IPS-15b (cell line): ENCODE results near the gene S100PBP.
"Not testable (repeated sequence)": the region's sequence is repeated elsewhere in the genome, so short reads cannot be mapped to it uniquely, and the experiment has no call there.

Experiments used
- H3K27me3 ChIP-seq: one replicate; pipeline ENCODE4 v1.6.1; 2013; ENCODE audit warnings: low read length; ENCODE audit not compliant: control insufficient read depth, insufficient read depth
- H3K36me3 ChIP-seq: one replicate; pipeline ENCODE4 v1.6.1; 2013; ENCODE audit warnings: low read length; ENCODE audit not compliant: control insufficient read depth, insufficient read depth
- H3K4me1 ChIP-seq: one replicate; pipeline ENCODE4 v1.6.1; 2013; ENCODE audit warnings: mild to moderate bottlenecking, low read length; ENCODE audit not compliant: control insufficient read depth, insufficient read depth
- H3K4me3 ChIP-seq: one replicate; pipeline ENCODE4 v1.5.1; 2013; ENCODE audit warnings: low read depth, low read length
- H3K9ac ChIP-seq: one replicate; pipeline ENCODE4 v1.6.1; 2013; ENCODE audit warnings: low read depth, mild to moderate bottlenecking, low read length
- H3K9me3 ChIP-seq: one replicate; pipeline ENCODE4 v1.6.1; 2013; ENCODE audit warnings: mild to moderate bottlenecking, low read length; ENCODE audit not compliant: control insufficient read depth, insufficient read depth

Gene S100PBP

GRCh38 chr1:32795763-32796162, 21.7 kb upstream of the S100PBP start:
- not testable (repeated sequence) for H3K4me1 ChIP-seq, H3K9ac ChIP-seq, H3K27me3 ChIP-seq, H3K4me3 ChIP-seq, H3K9me3 ChIP-seq
- H3K36me3 ChIP-seq: peaks cover 37% of the 10 kb centered on the region

- no peaks in the 10 kb centered on the region for H3K4me1 ChIP-seq
- H3K4me3 ChIP-seq: no peak overlapping the region
- no peaks in the 10 kb centered on the region for H3K9me3 ChIP-seq
- peaks cover 32% of the 10 kb centered on the region for H3K36me3 ChIP-seq
- no peaks in the 10 kb centered on the region for H3K27me3 ChIP-seq
- no peak overlapping the region for H3K9ac ChIP-seq
Observed at GRCh38 chr1:32797456-32797855, 20.0 kb upstream of the S100PBP start.

GRCh38 chr1:32798191-32798590, 19.3 kb upstream of the S100PBP start:
- no peak overlapping the region for H3K9ac ChIP-seq
- no peak overlapping the region for H3K4me3 ChIP-seq
- peaks cover 34% of the 10 kb centered on the region for H3K36me3 ChIP-seq
- H3K9me3 ChIP-seq: no peaks in the 10 kb centered on the region
- no peaks in the 10 kb centered on the region for H3K27me3 ChIP-seq
- no peaks in the 10 kb centered on the region for H3K4me1 ChIP-seq

- Histone ChIP-seq H3K9me3 (no peaks in the 10 kb centered on the region), H3K9ac (no peak overlapping the region), H3K4me1 (no peaks in the 10 kb centered on the region), H3K4me3 (no peak overlapping the region), H3K27me3 (no peaks in the 10 kb centered on the region), H3K36me3 (peaks cover 34% of the 10 kb centered on the region)
Observed at GRCh38 chr1:32798679-32799416, 18.6 kb upstream of the S100PBP start.

- H3K27me3 ChIP-seq: no peaks in the 10 kb centered on the region
- H3K36me3 ChIP-seq: peaks cover 37% of the 10 kb centered on the region
- no peak overlapping the region for H3K4me3 ChIP-seq
- H3K9me3 ChIP-seq: no peaks in the 10 kb centered on the region
- H3K4me1 ChIP-seq: no peaks in the 10 kb centered on the region
- no peak overlapping the region for H3K9ac ChIP-seq
Observed at GRCh38 chr1:32801096-32801715, 16.2 kb upstream of the S100PBP start.

- H3K4me3 ChIP-seq, H3K27me3 ChIP-seq, H3K9me3 ChIP-seq, H3K4me1 ChIP-seq, H3K9ac ChIP-seq: not testable (repeated sequence)
- H3K36me3 ChIP-seq: peaks cover 37% of the 10 kb centered on the region
Observed at GRCh38 chr1:32804460-32804859, 13.0 kb upstream of the S100PBP start.

- Histone ChIP-seq H3K27me3 (no peaks in the 10 kb centered on the region), H3K9me3 (no peaks in the 10 kb centered on the region), H3K36me3 (peaks cover 43% of the 10 kb centered on the region), H3K4me1 (no peaks in the 10 kb centered on the region), H3K9ac (no peak overlapping the region), H3K4me3 (no peak overlapping the region)
Observed at GRCh38 chr1:32806290-32806689, 11.2 kb upstream of the S100PBP start.

GRCh38 chr1:32806910-32807523, 10.4 kb upstream of the S100PBP start:
- H3K36me3 ChIP-seq: peaks cover 43% of the 10 kb centered on the region
- H3K27me3 ChIP-seq: no peaks in the 10 kb centered on the region
- H3K9me3 ChIP-seq: no peaks in the 10 kb centered on the region
- H3K4me1 ChIP-seq: peaks cover 3% of the 10 kb centered on the region
- no peak overlapping the region for H3K9ac ChIP-seq
- no peak overlapping the region for H3K4me3 ChIP-seq

GRCh38 chr1:32808580-32808979, 8.9 kb upstream of the S100PBP start:
- Histone ChIP-seq H3K9ac (no peak overlapping the region), H3K36me3 (peaks cover 37% of the 10 kb centered on the region), H3K4me3 (no peak overlapping the region), H3K9me3 (no peaks in the 10 kb centered on the region), H3K27me3 (no peaks in the 10 kb centered on the region), H3K4me1 (peaks cover 7% of the 10 kb centered on the region)

GRCh38 chr1:32810358-32810757, 7.1 kb upstream of the S100PBP start:
- Histone ChIP-seq H3K4me3 (no peak overlapping the region), H3K36me3 (peaks cover 34% of the 10 kb centered on the region), H3K9ac (no peak overlapping the region), H3K9me3 (no peaks in the 10 kb centered on the region), H3K4me1 (peaks cover 10% of the 10 kb centered on the region), H3K27me3 (no peaks in the 10 kb centered on the region)

GRCh38 chr1:32811265-32811664, 6.2 kb upstream of the S100PBP start:
- Histone ChIP-seq H3K9me3 (no peaks in the 10 kb centered on the region), H3K27me3 (no peaks in the 10 kb centered on the region), H3K4me3 (no peak overlapping the region), H3K36me3 (peaks cover 29% of the 10 kb centered on the region), H3K4me1 (peaks cover 13% of the 10 kb centered on the region), H3K9ac (peak overlapping the region; percentile 40)

GRCh38 chr1:32811917-32812316, 5.5 kb upstream of the S100PBP start:
- no peak overlapping the region for H3K9ac ChIP-seq
- peaks cover 13% of the 10 kb centered on the region for H3K4me1 ChIP-seq
- H3K36me3 ChIP-seq: peaks cover 24% of the 10 kb centered on the region
- H3K27me3 ChIP-seq: no peaks in the 10 kb centered on the region
- H3K4me3 ChIP-seq: no peak overlapping the region
- no peaks in the 10 kb centered on the region for H3K9me3 ChIP-seq
